H1 (cell line): ENCODE data around the gene AHSG. TPM values are rescaled to one million over a fixed set of nuclear protein-coding genes. Genes with fewer than 3 reads are reported as not detected.

ENCODE experiments used
- CTCF ChIA-PET: fragments of 300-600 bp; sonication (Branson Sonifier 250); formaldehyde crosslinking; loops from one replicate; lab custom pipeline; 2021; ENCODE audit not compliant: partially characterized antibody; lab: Charles Lee
- POLR2A ChIA-PET: fragments of 300-600 bp; sonication (Branson Sonifier 250); formaldehyde crosslinking; loops from one replicate; lab custom pipeline; 2021; ENCODE audit warnings: inconsistent platforms; ENCODE audit not compliant: partially characterized antibody; lab: Charles Lee
- DNase-seq, 2 experiments: peaks; one replicate each; pipeline versions ENCODE4 v3.0.0 to v3.0.0-alpha.2; 2010 to 2022; ENCODE audit warnings: low spot score in 2 of 2, low read depth in 1 of 2, mixed read lengths in 1 of 2
- FAIRE-seq: peaks from 2 replicates; lab custom pipeline; 2011; peaks lifted over from hg19 to GRCh38; lab: Jason Lieb, UNC
- H2AFZ ChIP-seq: 2 replicates; pipeline ENCODE4 v1.8.1; 2012; ENCODE audit warnings: low read length, inconsistent platforms
- H2AK5ac ChIP-seq: 2 replicates; pipeline ENCODE4 v1.6.1; 2013; ENCODE audit warnings: low read depth, low read length
- H2BK120ac ChIP-seq: replicated peaks from 2 replicates; pipeline ENCODE3; 2013; ENCODE audit warnings: low read depth, low read length, inconsistent platforms
- H2BK12ac ChIP-seq: 2 replicates; pipeline ENCODE4 v1.6.1; 2013; ENCODE audit warnings: low read depth, low read length
- H2BK15ac ChIP-seq: 2 replicates; pipeline ENCODE4 v1.6.1; 2013; ENCODE audit warnings: low read length
- H2BK20ac ChIP-seq: 2 replicates; pipeline ENCODE4 v1.6.1; 2013; ENCODE audit warnings: low read length
- H2BK5ac ChIP-seq: 2 replicates; pipeline ENCODE4 v1.6.1; 2013; ENCODE audit warnings: low read depth, low read length
- H3K14ac ChIP-seq: 2 replicates; pipeline ENCODE4 v1.6.1; 2013; ENCODE audit warnings: inconsistent platforms; ENCODE audit not compliant: insufficient read length
- H3K18ac ChIP-seq: 2 replicates; pipeline ENCODE4 v1.6.1; 2013; ENCODE audit warnings: low read length; ENCODE audit errors: extremely low read depth
- H3K23ac ChIP-seq: 2 replicates; pipeline ENCODE4 v1.6.1; 2013; ENCODE audit warnings: inconsistent platforms; ENCODE audit not compliant: insufficient read length
- H3K23me2 ChIP-seq: 2 replicates; pipeline ENCODE4 v1.6.1; 2013; ENCODE audit warnings: low read depth, low read length
- H3K27ac ChIP-seq: 2 replicates; pipeline ENCODE4 v1.6.1; 2011; ENCODE audit warnings: low read depth, low read length, inconsistent platforms
- H3K27me3 ChIP-seq, 4 experiments: replicated peaks in 1 of 4; 1 replicate in 1 of 4; 2 replicates in 3 of 4; pipeline versions ENCODE4 v1.6.1 to v1.8.1; 2011 to 2013; ENCODE audit warnings: low read length in 3 of 4, mild to moderate bottlenecking in 3 of 4, inconsistent platforms in 2 of 4, mixed read lengths in 2 of 4, moderate library complexity in 1 of 4; ENCODE audit not compliant: control insufficient read depth in 3 of 4, insufficient read depth in 3 of 4; ENCODE audit errors: extremely low read depth in 1 of 4
- H3K36me3 ChIP-seq, 4 experiments: 2 replicates each; pipeline versions ENCODE4 v1.6.1 to v1.8.1; 2011 to 2013; ENCODE audit warnings: mild to moderate bottlenecking in 4 of 4, low read length in 3 of 4, moderate library complexity in 2 of 4, control low read depth in 1 of 4, inconsistent platforms in 1 of 4; ENCODE audit not compliant: insufficient read depth in 4 of 4, control insufficient read depth in 2 of 4
- H3K4ac ChIP-seq: replicated peaks from 2 replicates; pipeline ENCODE3; 2013; ENCODE audit warnings: low read length, low read depth, mixed read lengths, inconsistent platforms; ENCODE audit not compliant: insufficient read length
- H3K4me1 ChIP-seq, 4 experiments: replicated peaks in 1 of 4; 1 replicate in 1 of 4; 2 replicates in 3 of 4; pipeline versions ENCODE4 v1.6.1 to v1.8.1; 2011 to 2013; ENCODE audit warnings: low read length in 3 of 4, inconsistent platforms in 2 of 4, mixed read lengths in 1 of 4; ENCODE audit not compliant: insufficient read depth in 4 of 4, control insufficient read depth in 3 of 4
- H3K4me2 ChIP-seq, 2 experiments: 2 replicates each; pipeline versions ENCODE4 v1.6.1 to v1.8.1; 2011 to 2013; ENCODE audit warnings: low read depth in 2 of 2, low read length in 2 of 2, control low read depth in 1 of 2, inconsistent platforms in 1 of 2, mild to moderate bottlenecking in 1 of 2; ENCODE audit not compliant: insufficient read depth in 1 of 2
- H3K4me3 ChIP-seq, 4 experiments: fragments of 200-600, 300-600 bp in 1 of 4; sonication (generic), shearing (Covaris generic), sonication (Bioruptor Twin) in 1 of 4; 2 replicates each; pipeline versions ENCODE4 v1.5.1 to v1.8.1; 2011 to 2016; ENCODE audit warnings: low read length in 4 of 4, low read depth in 3 of 4, control low read depth in 2 of 4, inconsistent platforms in 2 of 4, mild to moderate bottlenecking in 2 of 4, mixed read lengths in 1 of 4, moderate library complexity in 1 of 4; ENCODE audit not compliant: insufficient read depth in 2 of 4; ENCODE audit errors: extremely low read depth in 1 of 4
- H3K56ac ChIP-seq: replicated peaks from 2 replicates; pipeline ENCODE3; 2013; ENCODE audit warnings: low read depth, mild to moderate bottlenecking, mixed read lengths, low read length, inconsistent platforms; ENCODE audit not compliant: insufficient read length
- H3K79me1 ChIP-seq: 2 replicates; pipeline ENCODE4 v1.6.1; 2013; ENCODE audit warnings: low read depth, low read length, control low read depth
- H3K79me2 ChIP-seq, 2 experiments: 2 replicates each; pipeline versions ENCODE4 v1.6.1 to v1.8.1; 2012 to 2013; ENCODE audit warnings: low read length in 2 of 2, mild to moderate bottlenecking in 2 of 2, inconsistent platforms in 1 of 2; ENCODE audit not compliant: insufficient read depth in 2 of 2, control insufficient read depth in 1 of 2
- H3K9ac ChIP-seq, 4 experiments: replicated peaks in 1 of 4; 1 replicate in 1 of 4; 2 replicates in 3 of 4; pipeline versions ENCODE4 v1.6.1 to v1.8.1; 2011 to 2013; ENCODE audit warnings: low read depth in 3 of 4, low read length in 3 of 4, control low read depth in 2 of 4, mild to moderate bottlenecking in 2 of 4, moderate library complexity in 2 of 4, inconsistent platforms in 1 of 4; ENCODE audit errors: extremely low read depth in 1 of 4
- H3K9me3 ChIP-seq, 2 experiments: 2 replicates each; pipeline versions ENCODE4 v1.6.1 to v1.8.1; 2012 to 2013; ENCODE audit warnings: mild to moderate bottlenecking in 2 of 2, moderate library complexity in 2 of 2, control low read depth in 1 of 2, inconsistent platforms in 1 of 2, low read depth in 1 of 2, low read length in 1 of 2, mixed read lengths in 1 of 2; ENCODE audit not compliant: insufficient read depth in 2 of 2
- H4K20me1 ChIP-seq, 2 experiments: replicated peaks in 1 of 2; 2 replicates each; pipeline versions ENCODE3 to v1.8.1; 2011 to 2013; ENCODE audit warnings: inconsistent platforms in 2 of 2, low read length in 2 of 2, mild to moderate bottlenecking in 1 of 2; ENCODE audit not compliant: insufficient read depth in 2 of 2, control insufficient read depth in 1 of 2
- H4K5ac ChIP-seq: 2 replicates; pipeline ENCODE4 v1.6.1; 2013; ENCODE audit warnings: low read length, low read depth, mixed read lengths, inconsistent platforms; ENCODE audit not compliant: insufficient read length
- H4K8ac ChIP-seq: 2 replicates; pipeline ENCODE4 v1.8.0; 2013; ENCODE audit warnings: mild to moderate bottlenecking, moderate library complexity, low read length, inconsistent platforms; ENCODE audit not compliant: insufficient read depth; ENCODE audit errors: extremely low read depth
- H4K91ac ChIP-seq: replicated peaks from 2 replicates; pipeline ENCODE3; 2013; ENCODE audit warnings: low read length, mixed read lengths, inconsistent platforms; ENCODE audit not compliant: insufficient read length
- CBX8 ChIP-seq: fragments of 300-800, 300-1000 bp; sonication (generic); IDR thresholded peaks from 2 replicates; pipeline ENCODE4 v1.7.1; 2016; ENCODE audit warnings: low read depth, low read length, borderline replicate concordance
- CEBPB ChIP-seq: IDR thresholded peaks from 2 replicates; pipeline ENCODE4 v1.6.1; 2012; ENCODE audit warnings: low read depth, low read length
- CREB1 ChIP-seq: IDR thresholded peaks from 2 replicates; pipeline ENCODE4 v1.6.1; 2012; ENCODE audit warnings: inconsistent platforms
- HDAC2 ChIP-seq, 2 experiments: fragments of 300-600 bp in 1 of 2; sonication (generic) in 1 of 2; IDR thresholded peaks; 2 replicates each; pipeline ENCODE4 v1.6.1; 2011 to 2012; ENCODE audit warnings: low read depth in 2 of 2, low read length in 2 of 2, mild to moderate bottlenecking in 2 of 2, moderate library complexity in 2 of 2, borderline replicate concordance in 1 of 2, inconsistent platforms in 1 of 2
- KDM1A ChIP-seq: fragments of 200-600, 300-600 bp; sonication (generic); IDR thresholded peaks from 2 replicates; pipeline ENCODE4 v1.7.1; 2016; ENCODE audit warnings: mild to moderate bottlenecking, low read length, borderline replicate concordance
- SIRT6 ChIP-seq: IDR thresholded peaks from one replicate; pipeline ENCODE4 v1.7.1; 2012; ENCODE audit warnings: low read length, inconsistent platforms
- SP1 ChIP-seq: IDR thresholded peaks from 2 replicates; pipeline ENCODE4 v1.6.1; 2011; ENCODE audit warnings: low read depth, low read length
- SP4 ChIP-seq: IDR thresholded peaks from 2 replicates; pipeline ENCODE4 v1.6.1; 2012; ENCODE audit warnings: low read length, inconsistent platforms
- TEAD4 ChIP-seq: IDR thresholded peaks from 2 replicates; pipeline ENCODE4 v1.6.1; 2012; ENCODE audit warnings: low read depth, low read length, inconsistent platforms, mixed read lengths
- WGBS, 2 experiments: shearing (Covaris generic) in 1 of 2; methylation state at CpG; one replicate each; pipeline versions ENCODE4 v1.1.6 to v1.1.7; 2013 to 2015; ENCODE audit warnings: low lambda C conversion rate in 2 of 2, mixed read lengths in 2 of 2, inconsistent platforms in 1 of 2, low coverage in 1 of 2, missing lambda C conversion rate in 1 of 2; ENCODE audit not compliant: insufficient replicate concordance in 2 of 2, insufficient coverage in 1 of 2, insufficient read length in 1 of 2; ENCODE audit errors: extremely low coverage in 1 of 2, missing lambda C conversion rate in 1 of 2; 5-methylcytosine and 5-hydroxymethylcytosine counted together
- polyA plus RNA-seq, 7 experiments: library from polyadenylated mRNA; depleted of rRNA in 3 of 7; stranded (reverse) in 5 of 7; unstranded in 2 of 7; fragments of >200 nt in 5 of 7; fragments of 200-250 nt in 2 of 7; gene quantifications; 1 replicate in 5 of 7; 2 replicates in 1 of 7; 4 replicates in 1 of 7; pipeline versions ENCODE4 v1.2.1 to v1.2.3, GENCODE V29; 2011 to 2013; ENCODE audit warnings: missing spikeins in 2 of 7, mixed read lengths in 2 of 7
- total RNA-seq: library from RNA; stranded (reverse); fragmentation: NEBNext Ultra II Directional; extraction: Animal tissue kit (Norgen Biotek cat#: 25700); gene quantifications from 2 replicates; pipeline ENCODE4 v1.2.1, GENCODE V29; 2021
- TF ChIP-seq, protein P1 (sequence below): IDR thresholded peaks from 2 replicates; pipeline ENCODE4 v1.6.1; 2012; ENCODE audit warnings: low read length, inconsistent platforms
- TF ChIP-seq, protein P2 (sequence below): IDR thresholded peaks from 2 replicates; pipeline ENCODE4 v1.6.1; 2011; ENCODE audit warnings: low read length, improper control_type of control experiment

The AHSG gene
- total and polyA plus RNA-seq, 2 of the 8 experiments (the other 6 are each of a cell fraction or from before 2014, with no cell fraction given): 0.68 to 0.78 TPM

- no peak for FAIRE-seq
- WGBS, 2 experiments: 88% methylated on average over 6 of the region's 6 CpGs; no CpG with 5 or more reads in 1 of the 2 experiments
- TF ChIP-seq KDM1A (no peak), SP1 (no peak), CEBPB (no peak), HDAC2 (IDR thresholded peaks at IDR 0.05; ENCODE audit: borderline replicate concordance in 1 of 2, low read depth in 2 of 2, low read length in 2 of 2) (no peak), CREB1 (no peak), CBX8 (no peak), TEAD4 (no peak), SIRT6 (no peak), SP4 (no peak)
- TF ChIP-seq, protein P1, sequence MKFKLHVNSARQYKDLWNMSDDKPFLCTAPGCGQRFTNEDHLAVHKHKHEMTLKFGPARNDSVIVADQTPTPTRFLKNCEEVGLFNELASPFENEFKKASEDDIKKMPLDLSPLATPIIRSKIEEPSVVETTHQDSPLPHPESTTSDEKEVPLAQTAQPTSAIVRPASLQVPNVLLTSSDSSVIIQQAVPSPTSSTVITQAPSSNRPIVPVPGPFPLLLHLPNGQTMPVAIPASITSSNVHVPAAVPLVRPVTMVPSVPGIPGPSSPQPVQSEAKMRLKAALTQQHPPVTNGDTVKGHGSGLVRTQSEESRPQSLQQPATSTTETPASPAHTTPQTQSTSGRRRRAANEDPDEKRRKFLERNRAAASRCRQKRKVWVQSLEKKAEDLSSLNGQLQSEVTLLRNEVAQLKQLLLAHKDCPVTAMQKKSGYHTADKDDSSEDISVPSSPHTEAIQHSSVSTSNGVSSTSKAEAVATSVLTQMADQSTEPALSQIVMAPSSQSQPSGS: no peak
- TF ChIP-seq, protein P2, sequence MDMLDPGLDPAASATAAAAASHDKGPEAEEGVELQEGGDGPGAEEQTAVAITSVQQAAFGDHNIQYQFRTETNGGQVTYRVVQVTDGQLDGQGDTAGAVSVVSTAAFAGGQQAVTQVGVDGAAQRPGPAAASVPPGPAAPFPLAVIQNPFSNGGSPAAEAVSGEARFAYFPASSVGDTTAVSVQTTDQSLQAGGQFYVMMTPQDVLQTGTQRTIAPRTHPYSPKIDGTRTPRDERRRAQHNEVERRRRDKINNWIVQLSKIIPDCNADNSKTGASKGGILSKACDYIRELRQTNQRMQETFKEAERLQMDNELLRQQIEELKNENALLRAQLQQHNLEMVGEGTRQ: no peak
Measured at GRCh38 chr3:186594591-186595113, 18.2 kb upstream of the AHSG start.

More at GRCh38 chr3:186594591-186595113, 18.2 kb upstream of the AHSG start:
- no peak overlapping the region for H2BK15ac ChIP-seq
- H2BK20ac ChIP-seq: no peak overlapping the region
- H2BK120ac ChIP-seq: no peak overlapping the region
- no peaks in the 10 kb centered on the region for H3K23me2 ChIP-seq
- H2AK5ac ChIP-seq: no peak overlapping the region
- no peak overlapping the region for H4K91ac ChIP-seq
- H3K27me3 ChIP-seq: no peaks in the 10 kb centered on the region; a peak in 1 of 7 replicates
- no peak overlapping the region for H3K18ac ChIP-seq
- ChIA-PET CTCF (interaction anchor here (0.7 to 23.7 kb wide), 6 partner anchors 8 to 214 kb away, joined by 3 to 333 read pairs (median 3); partner anchors contain the start of gene AHSG), POLR2A (interaction anchor here (10.2 kb wide), 1 partner anchor 190 kb away, joined by 85 read pairs; the partner anchor contains the start of gene EIF4A2)
- H4K8ac ChIP-seq: peak overlapping the region; percentile 57
- no peak overlapping the region for H3K23ac ChIP-seq
- no peaks in the 10 kb centered on the region for H3K9me3 ChIP-seq
- no peaks in the 10 kb centered on the region for H4K20me1 ChIP-seq
- no peaks in the 10 kb centered on the region for H3K4me1 ChIP-seq
- H3K14ac ChIP-seq: no peak overlapping the region
- H3K4ac ChIP-seq: no peak overlapping the region
- H2BK12ac ChIP-seq: no peak overlapping the region
- no peak overlapping the region for H2BK5ac ChIP-seq
- H4K5ac ChIP-seq: no peak overlapping the region
- no peak overlapping the region for H3K9ac ChIP-seq
- H3K27ac ChIP-seq: no peak overlapping the region
- no peak overlapping the region for H3K4me2 ChIP-seq
- H3K36me3 ChIP-seq: no peaks in the 10 kb centered on the region
- no peak for DNase-seq
- no peaks in the 10 kb centered on the region for H3K79me2 ChIP-seq
- 0 out of 2 replicates have a peak overlapping the region, but pooled peaks have one; percentile 6 for H2AFZ ChIP-seq
- no peak overlapping the region for H3K4me3 ChIP-seq
- no peaks in the 10 kb centered on the region; the same call in 1 of the 2 replicates for H3K79me1 ChIP-seq
- H3K56ac ChIP-seq: no peak overlapping the region
